Upper lobe of right lung (tissue), 1 donor: ENCODE measurements around the gene SPRR5. TPM values are rescaled to one million over a fixed set of nuclear protein-coding genes. Genes with fewer than 3 reads are reported as not detected.

Experiments used
- ATAC-seq: fragments of 200-7000 bp; cut with Tn5 transposase; one replicate; pipeline ENCODE4 v1.9.1; 2020; ENCODE audit warnings: mild to moderate bottlenecking, moderate library complexity
- DNase-seq: peaks from one replicate; pipeline ENCODE4 v3.0.0-alpha.2; 2020
- H3K27ac ChIP-seq: fragments of 200-600 bp; one replicate; pipeline ENCODE4 v1.8.0; 2022
- H3K27me3 ChIP-seq: fragments of 200-600 bp; one replicate; pipeline ENCODE4 v1.8.0; 2022; ENCODE audit warnings: mild to moderate bottlenecking
- H3K36me3 ChIP-seq: fragments of 200-600 bp; one replicate; pipeline ENCODE4 v1.8.0; 2022
- H3K4me1 ChIP-seq: fragments of 200-600 bp; one replicate; pipeline ENCODE4 v1.8.0; 2022
- H3K4me3 ChIP-seq: fragments of 200-600 bp; one replicate; pipeline ENCODE4 v1.8.0; 2022; ENCODE audit warnings: mild to moderate bottlenecking
- H3K9me3 ChIP-seq: fragments of 200-600 bp; one replicate; pipeline ENCODE4 v1.8.0; 2022
- intact Hi-C: fragments of 100-400 bp; cut with DNase I; formaldehyde crosslinking; loops from one replicate; pipeline ENCODE4 v1.11.0; 2022
- total RNA-seq: library from RNA; stranded (reverse); fragmentation: NEBNext Ultra II Directional; extraction: Animal tissue kit (Norgen Biotek cat#: 25700); gene quantifications from one replicate; pipeline ENCODE4 v1.2.1, GENCODE V29; 2021
- TF ChIP-seq, protein P1 (sequence below): fragments of 200-600 bp; IDR thresholded peaks from one replicate; pipeline ENCODE4 v1.8.0; 2022; ENCODE audit warnings: antibody characterized with exemption
- donor health status: DM: no; HTN: yes; CAD: no; lungs with severe emphysema.

The SPRR5 gene
- total RNA-seq, 1 donor from 2014 or later = not detected

DNA sequence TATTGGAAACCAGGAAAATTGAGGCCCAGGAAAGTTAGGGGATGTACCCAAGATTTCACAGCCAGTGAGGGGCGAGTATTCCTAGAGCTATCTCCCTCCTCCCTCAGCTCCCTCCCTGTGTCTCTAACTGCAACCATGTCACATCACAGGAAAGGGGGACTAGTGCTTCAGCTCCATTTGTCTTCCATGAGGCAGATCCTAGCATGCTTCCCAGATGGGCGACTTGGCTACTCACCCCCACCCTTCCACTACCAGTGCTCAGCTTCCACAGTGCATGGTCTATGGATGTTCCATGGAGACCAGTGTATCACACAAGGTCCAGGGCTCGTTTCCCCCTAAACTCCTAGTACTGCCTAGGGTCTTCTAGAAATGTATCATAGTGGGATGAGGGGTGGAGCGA is 18.8 kb downstream of the SPRR5 start:
- intact Hi-C loops = no loop called here
- Histone ChIP-seq H3K36me3 (no peaks in the 10 kb centered on the region), H3K9me3 (no peaks in the 10 kb centered on the region), H3K27ac (no peak overlapping the region), H3K4me1 (no peaks in the 10 kb centered on the region), H3K27me3 (no peaks in the 10 kb centered on the region), H3K4me3 (no peak overlapping the region)
- ATAC-seq (no peak), DNase-seq (no peak)
- TF ChIP-seq, protein P1, sequence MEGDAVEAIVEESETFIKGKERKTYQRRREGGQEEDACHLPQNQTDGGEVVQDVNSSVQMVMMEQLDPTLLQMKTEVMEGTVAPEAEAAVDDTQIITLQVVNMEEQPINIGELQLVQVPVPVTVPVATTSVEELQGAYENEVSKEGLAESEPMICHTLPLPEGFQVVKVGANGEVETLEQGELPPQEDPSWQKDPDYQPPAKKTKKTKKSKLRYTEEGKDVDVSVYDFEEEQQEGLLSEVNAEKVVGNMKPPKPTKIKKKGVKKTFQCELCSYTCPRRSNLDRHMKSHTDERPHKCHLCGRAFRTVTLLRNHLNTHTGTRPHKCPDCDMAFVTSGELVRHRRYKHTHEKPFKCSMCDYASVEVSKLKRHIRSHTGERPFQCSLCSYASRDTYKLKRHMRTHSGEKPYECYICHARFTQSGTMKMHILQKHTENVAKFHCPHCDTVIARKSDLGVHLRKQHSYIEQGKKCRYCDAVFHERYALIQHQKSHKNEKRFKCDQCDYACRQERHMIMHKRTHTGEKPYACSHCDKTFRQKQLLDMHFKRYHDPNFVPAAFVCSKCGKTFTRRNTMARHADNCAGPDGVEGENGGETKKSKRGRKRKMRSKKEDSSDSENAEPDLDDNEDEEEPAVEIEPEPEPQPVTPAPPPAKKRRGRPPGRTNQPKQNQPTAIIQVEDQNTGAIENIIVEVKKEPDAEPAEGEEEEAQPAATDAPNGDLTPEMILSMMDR = no peak

DNA sequence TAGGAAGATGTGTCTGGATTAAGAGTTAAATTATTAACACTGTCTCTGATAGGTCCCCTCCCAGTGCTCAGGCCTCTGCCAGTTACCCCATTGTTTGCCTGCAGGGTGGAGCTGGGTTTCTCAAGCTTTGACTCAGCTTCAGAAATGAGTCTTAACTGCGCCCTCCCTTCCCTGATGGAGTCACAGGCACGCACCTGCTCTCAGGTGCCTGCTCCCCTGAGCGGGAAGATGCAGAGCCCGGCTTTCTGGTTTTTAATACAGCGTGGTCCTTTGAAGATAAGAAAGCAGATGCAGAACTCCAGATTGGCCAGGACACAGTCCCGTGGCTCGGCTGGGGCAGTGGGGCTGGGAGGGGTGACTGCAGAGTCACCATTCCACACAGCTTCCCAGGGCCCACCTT is 20.2 kb downstream of the SPRR5 start:
- Histone ChIP-seq H3K27ac (no peak overlapping the region), H3K4me3 (no peak overlapping the region), H3K9me3 (no peaks in the 10 kb centered on the region), H3K4me1 (no peaks in the 10 kb centered on the region), H3K36me3 (no peaks in the 10 kb centered on the region), H3K27me3 (no peaks in the 10 kb centered on the region)
- TF ChIP-seq, protein P1 = no peak
- intact Hi-C loops = no loop called here
- ATAC-seq (no peak), DNase-seq (no peak)

DNA sequence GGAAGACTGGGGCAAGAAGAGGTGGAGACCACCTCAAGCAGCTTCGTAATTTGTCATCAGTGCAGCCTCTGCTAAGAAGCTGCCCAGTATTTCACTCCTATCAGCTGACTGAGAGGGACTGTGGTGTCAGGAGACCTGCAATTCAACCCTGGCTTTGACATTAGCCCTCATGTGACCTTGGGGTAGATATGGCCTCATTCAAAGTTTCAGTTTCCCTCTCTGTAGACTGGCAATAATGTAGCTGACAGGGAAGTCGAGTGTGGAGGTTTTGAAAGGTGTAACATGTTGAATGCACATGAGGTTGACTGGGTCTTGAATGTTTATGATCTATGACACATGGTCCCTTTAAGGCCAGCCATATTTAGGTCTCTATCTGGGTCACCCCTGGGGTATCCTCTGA is 21.2 kb downstream of the SPRR5 start:
- intact Hi-C loops = no loop called here
- Histone ChIP-seq H3K4me1 (no peaks in the 10 kb centered on the region), H3K36me3 (no peaks in the 10 kb centered on the region), H3K9me3 (no peaks in the 10 kb centered on the region), H3K27ac (no peak overlapping the region), H3K27me3 (no peaks in the 10 kb centered on the region), H3K4me3 (no peak overlapping the region)
- TF ChIP-seq, protein P1 = no peak
- DNase-seq (no peak), ATAC-seq (no peak)

DNA sequence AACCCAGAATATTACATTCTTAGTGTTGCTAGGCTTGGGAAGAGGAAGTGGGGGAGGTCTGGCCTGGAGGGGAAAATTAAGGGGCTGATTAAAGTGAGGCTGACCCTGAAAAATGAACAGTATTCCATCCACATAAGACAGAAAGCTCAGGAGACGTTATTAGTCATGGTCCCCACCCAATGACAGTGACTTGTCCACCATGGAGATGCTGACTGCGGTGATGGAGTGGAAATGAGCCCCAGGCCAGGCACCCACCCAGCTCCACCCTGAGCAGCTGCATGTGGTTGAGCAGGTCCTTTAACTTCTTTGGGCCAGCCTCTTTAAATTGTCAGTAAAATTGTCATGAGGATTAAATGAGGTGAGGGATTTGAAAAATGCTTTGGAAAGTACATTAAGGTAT is 22.0 kb downstream of the SPRR5 start:
- intact Hi-C loops = no loop called here
- Histone ChIP-seq H3K27me3 (no peaks in the 10 kb centered on the region), H3K27ac (no peak overlapping the region), H3K4me3 (no peak overlapping the region), H3K36me3 (no peaks in the 10 kb centered on the region), H3K9me3 (no peaks in the 10 kb centered on the region), H3K4me1 (no peaks in the 10 kb centered on the region)
- no peak for ATAC-seq
- no peak for DNase-seq
- TF ChIP-seq, protein P1 = no peak

DNA sequence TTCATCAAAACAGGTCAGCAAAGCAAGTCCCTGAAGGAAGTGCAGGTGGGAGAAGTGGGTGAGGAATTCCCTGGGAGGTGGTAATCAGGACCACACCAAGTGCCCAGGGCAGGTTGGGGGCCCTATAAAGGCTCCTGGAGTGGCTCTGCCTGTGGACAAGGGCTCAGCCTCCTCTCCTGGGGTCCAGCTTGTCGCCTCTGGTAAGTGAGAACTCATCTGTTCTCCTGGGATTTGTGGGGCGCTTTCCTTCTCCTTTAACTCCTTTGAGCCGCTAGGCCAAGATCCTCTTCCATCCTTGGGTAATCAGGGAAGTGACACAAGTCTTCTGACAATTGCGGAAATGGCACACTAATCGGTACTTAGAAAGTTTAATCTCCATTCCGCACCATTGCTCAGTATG is 23.5 kb downstream of the SPRR5 start, which contains the start of gene SPRR4:
TSS of gene SPRR4 (plus strand) at position 154 of the 400 bp plus-strand sequence. CDS start 1,243 bp downstream, outside the sequence.
- ATAC-seq = no peak
- intact Hi-C loops = no loop called here
- TF ChIP-seq, protein P1 = no peak

More for the DNA sequence above, 23.5 kb downstream of the SPRR5 start, which contains the start of gene SPRR4:
- Histone ChIP-seq H3K27ac (no peak within 1 kb of the TSS), H3K9me3 (no peaks in the 10 kb centered on the region), H3K36me3 (no peaks in the 10 kb centered on the region), H3K4me3 (no peak within 1 kb of the TSS), H3K4me1 (no peaks in the 10 kb centered on the region), H3K27me3 (no peaks in the 10 kb centered on the region)
- DNase-seq = no peak
